ENCODE data around the gene DGAT2.

The DGAT2 gene

GRCh38 chr11:75831915-75832502 lies 63.4 kb downstream of the DGAT2 start:
- no peak for DNase-seq

- DNase-seq = no peak
These were observed 66.2 kb downstream of the DGAT2 start for GRCh38 chr11:75834728-75835127.

GRCh38 chr11:75836417-75836816 lies 67.8 kb downstream of the DGAT2 start:
- DNase-seq = no peak

GRCh38 chr11:75839851-75840250 lies 71.3 kb downstream of the DGAT2 start:
- no peak for DNase-seq

GRCh38 chr11:75840522-75840921 lies 71.9 kb downstream of the DGAT2 start:
- DNase-seq = no peak

GRCh38 chr11:75841739-75842138 lies 73.2 kb downstream of the DGAT2 start:
- no peak for DNase-seq

GRCh38 chr11:75845324-75845723 lies 76.7 kb downstream of the DGAT2 start:
- DNase-seq = no peak

GRCh38 chr11:75849894-75850293 lies 81.3 kb downstream of the DGAT2 start:
- DNase-seq = no peak

GRCh38 chr11:75850787-75851186 lies 82.2 kb downstream of the DGAT2 start:
- no peak for DNase-seq

All from CD4-positive, alpha-beta T cell treated with Interleukin-1 beta for 1 hour (primary cell).